IMR-90 (cell line): ENCODE data around the gene AP3D1. TPM values are rescaled to one million over a fixed set of nuclear protein-coding genes. Genes with fewer than 3 reads are reported as not detected.

Experiments
- ATAC-seq: fragments of 200-7000 bp; cut with Tn5 transposase; 2 replicates; pipeline ENCODE4 v1.9.1; 2020; ENCODE audit warnings: low read depth, mild to moderate bottlenecking, moderate library complexity
- BruUV-seq: library from RNA; stranded (reverse); fragments of 400-500 nt; replicated peaks from 2 replicates; lab custom pipeline; 2021; lab: Mats Ljungman, UMichigan
- CTCF ChIA-PET: fragments of 300-600 bp; formaldehyde crosslinking; extraction: SDS; loops from one replicate; lab custom pipeline; 2021; ENCODE audit warnings: antibody characterized with exemption; lab: Yijun Ruan, JAX
- POLR2A ChIA-PET: fragments of 300-600 bp; sonication (Branson Sonifier 250); formaldehyde crosslinking; loops from one replicate; lab custom pipeline; 2022; ENCODE audit warnings: antibody characterized with exemption; ENCODE audit not compliant: unreplicated experiment; lab: Charles Lee
- DNase-seq: peaks from one replicate; pipeline ENCODE4 v3.0.0; 2013
- H2AFZ ChIP-seq: replicated peaks from 2 replicates; pipeline ENCODE3; 2013; ENCODE audit warnings: low read length, mild to moderate bottlenecking; ENCODE audit not compliant: poor library complexity
- H2AK5ac ChIP-seq: 2 replicates; pipeline ENCODE4 v1.6.1; 2013; ENCODE audit warnings: low read depth, low read length, inconsistent platforms
- H2AK9ac ChIP-seq: replicated peaks from 2 replicates; pipeline ENCODE3; 2013; ENCODE audit warnings: mild to moderate bottlenecking, low read depth, low read length, moderate library complexity; ENCODE audit not compliant: poor library complexity
- H2BK120ac ChIP-seq: 2 replicates; pipeline ENCODE4 v1.6.1; 2013; ENCODE audit warnings: low read depth, low read length, inconsistent platforms
- H2BK15ac ChIP-seq: 3 replicates; pipeline ENCODE4 v1.6.1; 2013; ENCODE audit warnings: low read depth, low read length, inconsistent platforms
- H2BK20ac ChIP-seq: 2 replicates; pipeline ENCODE4 v1.6.1; 2013; ENCODE audit warnings: low read depth, mild to moderate bottlenecking, inconsistent platforms, low read length, moderate library complexity
- H2BK5ac ChIP-seq: 2 replicates; pipeline ENCODE4 v1.6.1; 2013; ENCODE audit warnings: mild to moderate bottlenecking, low read depth, low read length, inconsistent platforms; ENCODE audit not compliant: poor library complexity, severe bottlenecking
- H3K14ac ChIP-seq: replicated peaks from 2 replicates; pipeline ENCODE4 v1.6.1; 2013; ENCODE audit warnings: low read depth, low read length, inconsistent platforms
- H3K18ac ChIP-seq: 2 replicates; pipeline ENCODE4 v1.6.1; 2013; ENCODE audit warnings: low read depth, low read length, control low read depth
- H3K23ac ChIP-seq: 2 replicates; pipeline ENCODE4 v1.6.1; 2013; ENCODE audit warnings: low read depth, low read length, inconsistent platforms
- H3K27ac ChIP-seq: 2 replicates; pipeline ENCODE4 v1.5.1; 2013; ENCODE audit warnings: mild to moderate bottlenecking, control low read depth, low read length; ENCODE audit not compliant: insufficient read depth
- H3K27me3 ChIP-seq: 2 replicates; pipeline ENCODE4 v1.6.1; 2013; ENCODE audit warnings: low read length; ENCODE audit not compliant: control insufficient read depth, insufficient read depth
- H3K36me3 ChIP-seq: 2 replicates; pipeline ENCODE4 v1.6.1; 2013; ENCODE audit warnings: low read length, mixed read lengths; ENCODE audit not compliant: control insufficient read depth, insufficient read depth
- H3K4ac ChIP-seq: 2 replicates; pipeline ENCODE4 v1.6.1; 2013; ENCODE audit warnings: low read depth, low read length, inconsistent platforms
- H3K4me1 ChIP-seq: 2 replicates; pipeline ENCODE4 v1.6.1; 2013; ENCODE audit warnings: low read length, mixed read lengths; ENCODE audit not compliant: control insufficient read depth, insufficient read depth
- H3K4me2 ChIP-seq: 2 replicates; pipeline ENCODE4 v1.6.1; 2013; ENCODE audit warnings: low read depth, mild to moderate bottlenecking, control low read depth, low read length, moderate library complexity
- H3K4me3 ChIP-seq: 2 replicates; pipeline ENCODE4 v1.5.1; 2013; ENCODE audit warnings: low read depth, mild to moderate bottlenecking, control low read depth, low read length, moderate library complexity; ENCODE audit not compliant: insufficient read depth
- H3K56ac ChIP-seq: 2 replicates; pipeline ENCODE4 v1.6.1; 2013; ENCODE audit warnings: low read length, inconsistent platforms; ENCODE audit not compliant: insufficient read depth; ENCODE audit errors: extremely low read depth
- H3K79me1 ChIP-seq, 2 experiments: 2 replicates each; pipeline ENCODE4 v1.6.1; 2013; ENCODE audit warnings: low read length in 2 of 2, inconsistent platforms in 1 of 2, low read depth in 1 of 2
- H3K9ac ChIP-seq: 2 replicates; pipeline ENCODE4 v1.6.1; 2013; ENCODE audit warnings: low read depth, low read length, control low read depth
- H3K9me1 ChIP-seq: 2 replicates; pipeline ENCODE4 v1.6.1; 2013; ENCODE audit warnings: low read length, inconsistent platforms; ENCODE audit not compliant: insufficient read depth
- H3K9me3 ChIP-seq: 2 replicates; pipeline ENCODE4 v1.6.1; 2013; ENCODE audit warnings: low read length; ENCODE audit not compliant: control insufficient read depth, insufficient read depth
- H4K20me1 ChIP-seq: 2 replicates; pipeline ENCODE4 v1.6.1; 2013; ENCODE audit warnings: low read length, inconsistent platforms; ENCODE audit not compliant: insufficient read depth
- H4K5ac ChIP-seq: 2 replicates; pipeline ENCODE4 v1.6.1; 2013; ENCODE audit warnings: mild to moderate bottlenecking, low read depth, low read length, control low read depth
- H4K8ac ChIP-seq, 2 experiments: 2 replicates each; pipeline ENCODE4 v1.6.1; 2013; ENCODE audit warnings: low read depth in 2 of 2, low read length in 2 of 2, control low read depth in 1 of 2, inconsistent platforms in 1 of 2
- H4K91ac ChIP-seq: 2 replicates; pipeline ENCODE4 v1.6.1; 2013; ENCODE audit warnings: low read depth, low read length, inconsistent platforms; ENCODE audit not compliant: insufficient read depth
- BHLHE40 ChIP-seq: fragments of 150-350 bp; IDR thresholded peaks from 2 replicates; pipeline ENCODE4 v1.6.1; 2016; ENCODE audit warnings: mild to moderate bottlenecking, low read depth, low read length
- CEBPB ChIP-seq: IDR thresholded peaks from 2 replicates; pipeline ENCODE4 v1.6.1; 2012; ENCODE audit warnings: low read depth, low read length, improper control_type of control experiment
- MAZ ChIP-seq: IDR thresholded peaks from 2 replicates; pipeline ENCODE4 v1.6.1; 2012; ENCODE audit warnings: low read depth, mild to moderate bottlenecking, low read length, improper control_type of control experiment, moderate library complexity, borderline replicate concordance
- MXI1 ChIP-seq: IDR thresholded peaks from 2 replicates; pipeline ENCODE4 v1.6.1; 2012; ENCODE audit warnings: low read depth, mild to moderate bottlenecking, low read length, moderate library complexity, borderline replicate concordance
- RFX5 ChIP-seq: IDR thresholded peaks from 2 replicates; pipeline ENCODE4 v1.8.0; 2012; ENCODE audit warnings: low read depth, mild to moderate bottlenecking, low read length, moderate library complexity
- WGBS, 2 experiments: methylation state at CpG; one replicate each; pipeline versions ENCODE4 v1.1.5 to v1.1.7; 2013; ENCODE audit warnings: missing lambda C conversion rate in 2 of 2; ENCODE audit not compliant: insufficient read length in 1 of 2; ENCODE audit errors: extremely low coverage in 2 of 2; 5-methylcytosine and 5-hydroxymethylcytosine counted together
- dilution Hi-C: fragments of 300-500 bp; cut with HindIII; formaldehyde crosslinking; loops from one replicate; pipeline ENCODE4 v1.14.3; 2018; ENCODE audit warnings: low sequenced_read_pairs; ENCODE audit not compliant: unreplicated experiment
- in situ Hi-C: fragments of 300-500 bp; cut with MboI; formaldehyde crosslinking; loops from 3 replicates; pipeline ENCODE4 v1.14.3; 2019; ENCODE audit warnings: low sequenced_read_pairs, inconsistent platforms, mixed read lengths
- intact Hi-C: fragments of 100-400 bp; cut with micrococcal nuclease; formaldehyde crosslinking; loops from 2 replicates; pipeline ENCODE4 v1.10.0; 2022
- polyA plus RNA-seq, 3 experiments: library from polyadenylated mRNA; depleted of rRNA; stranded (reverse); fragments of >200 nt; gene quantifications; 2 replicates each; pipeline ENCODE4 v1.2.3, GENCODE V29; 2012; ENCODE audit warnings: low replicate concordance in 1 of 3
- total RNA-seq: library from RNA; depleted of rRNA; stranded (reverse); fragments of >200 nt; gene quantifications from 2 replicates; pipeline ENCODE4 v1.2.3, GENCODE V29; 2012

The AP3D1 gene
- total and polyA plus RNA-seq, 2 of the 4 experiments (the other 2 are of a cell fraction), result 75.3 to 129 TPM

DNA sequence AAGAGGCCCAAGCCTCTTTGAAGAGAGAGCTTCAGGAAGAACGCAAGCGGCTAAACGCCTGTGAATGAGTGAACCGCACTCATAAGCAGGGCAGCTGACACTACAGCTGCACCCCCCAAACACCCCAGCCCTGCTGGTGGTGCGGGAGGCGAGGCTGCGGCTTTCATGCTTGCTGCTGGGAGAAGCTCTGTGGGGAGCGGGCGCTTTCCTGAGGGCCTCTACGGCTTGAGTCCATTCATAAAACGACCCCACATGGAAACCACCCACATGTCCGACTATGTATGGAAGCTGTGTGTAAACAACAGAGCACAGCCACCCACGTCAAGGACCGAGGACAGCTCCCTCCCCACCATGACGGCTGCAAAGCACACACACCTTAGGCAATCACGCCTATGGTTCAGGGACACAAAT is 5.5 kb downstream of the AP3D1 start:
- dilution Hi-C loops, result no loop called here
- peak; percentile 21 for DNase-seq

More for the DNA sequence above, 5.5 kb downstream of the AP3D1 start:
- Histone ChIP-seq H2BK20ac (no peak overlapping the region), H2AFZ (no peak overlapping the region), H3K9ac (no peak overlapping the region), H2AK9ac (no peak overlapping the region), H3K4me1 (peaks cover 10% of the 10 kb centered on the region), H2BK5ac (no peak overlapping the region), H4K20me1 (peaks cover 96% of the 10 kb centered on the region), H3K14ac (no peak overlapping the region), H2BK120ac (no peak overlapping the region), H4K8ac (no peak overlapping the region), H4K5ac (no peak overlapping the region), H3K27ac (no peak overlapping the region), H3K18ac (no peak overlapping the region), H2BK15ac (no peak overlapping the region), H2AK5ac (no peak overlapping the region), H3K79me1 (peaks cover 3 to 55% of the 10 kb centered on the region in 2 experiments), H3K4ac (no peak overlapping the region), H3K23ac (no peak overlapping the region), H3K36me3 (peaks cover 11% of the 10 kb centered on the region), H3K9me1 (peaks cover 17% of the 10 kb centered on the region; the same call in 1 of the 2 replicates), H3K56ac (no peak overlapping the region), H3K27me3 (no peaks in the 10 kb centered on the region), H4K91ac (no peak overlapping the region), H3K4me3 (no peak overlapping the region), H3K9me3 (no peaks in the 10 kb centered on the region), H3K4me2 (no peak overlapping the region)
- TF ChIP-seq CEBPB (0 out of 2 replicates have a peak, but pooled peaks have one; percentile 16), MAZ (no peak), BHLHE40 (no peak), MXI1 (peak; percentile 84), RFX5 (no peak)
- WGBS, 2 experiments, result no CpG with 5 or more reads among the region's 16 CpGs
- ChIA-PET POLR2A (no interaction called here), CTCF (no interaction called here)
- intact Hi-C loops (no loop called here), in situ Hi-C loops (no loop called here)
- no TSS peak for BruUV-seq
- ATAC-seq, result no peak
